HG02623 (cell line): ENCODE measurements around the gene KHDRBS1.
"Not testable (repeated sequence)": the region's sequence is repeated elsewhere in the genome, so short reads cannot be mapped to it uniquely, and the experiment has no call there.

Experiments
- ATAC-seq: cut with Tn5 transposase; IDR thresholded peaks from one replicate; pipeline ENCODE4 v1.9.1; 2021; ENCODE audit warnings: moderate library complexity; ENCODE audit not compliant: unreplicated experiment

Gene KHDRBS1, protein sequence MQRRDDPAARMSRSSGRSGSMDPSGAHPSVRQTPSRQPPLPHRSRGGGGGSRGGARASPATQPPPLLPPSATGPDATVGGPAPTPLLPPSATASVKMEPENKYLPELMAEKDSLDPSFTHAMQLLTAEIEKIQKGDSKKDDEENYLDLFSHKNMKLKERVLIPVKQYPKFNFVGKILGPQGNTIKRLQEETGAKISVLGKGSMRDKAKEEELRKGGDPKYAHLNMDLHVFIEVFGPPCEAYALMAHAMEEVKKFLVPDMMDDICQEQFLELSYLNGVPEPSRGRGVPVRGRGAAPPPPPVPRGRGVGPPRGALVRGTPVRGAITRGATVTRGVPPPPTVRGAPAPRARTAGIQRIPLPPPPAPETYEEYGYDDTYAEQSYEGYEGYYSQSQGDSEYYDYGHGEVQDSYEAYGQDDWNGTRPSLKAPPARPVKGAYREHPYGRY

DNA sequence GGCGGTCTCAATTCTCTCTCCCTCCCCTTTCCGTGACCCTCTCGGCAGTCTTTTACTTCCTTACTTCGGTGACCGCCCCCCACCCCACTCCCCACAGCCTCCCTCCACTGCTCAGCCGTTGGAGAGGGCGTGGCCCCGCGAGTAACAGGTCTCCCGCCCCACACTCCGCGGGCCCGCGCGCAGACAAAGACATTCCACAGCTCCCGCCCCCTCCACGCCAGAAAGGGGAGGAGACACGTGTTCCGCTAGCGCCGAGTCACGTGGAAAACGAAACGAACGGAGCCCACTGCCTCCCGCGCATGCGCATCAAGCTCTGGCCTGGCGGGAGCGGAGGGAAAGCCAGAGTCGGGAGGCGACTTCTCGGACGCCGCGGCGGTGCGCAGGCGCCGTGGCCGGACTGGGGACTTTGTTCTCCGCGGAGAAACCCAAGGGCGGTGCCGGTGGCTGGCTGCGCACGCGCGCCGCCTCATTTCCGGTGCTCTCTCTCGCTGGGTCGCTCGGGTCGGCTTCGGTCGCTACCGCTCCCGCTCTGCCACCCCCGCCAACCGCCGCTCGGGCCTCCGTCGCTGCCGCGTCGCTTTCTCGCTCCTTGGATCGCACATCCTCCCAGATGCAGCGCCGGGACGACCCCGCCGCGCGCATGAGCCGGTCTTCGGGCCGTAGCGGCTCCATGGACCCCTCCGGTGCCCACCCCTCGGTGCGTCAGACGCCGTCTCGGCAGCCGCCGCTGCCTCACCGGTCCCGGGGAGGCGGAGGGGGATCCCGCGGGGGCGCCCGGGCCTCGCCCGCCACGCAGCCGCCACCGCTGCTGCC is at the start of gene KHDRBS1:
Gene KHDRBS1 (plus strand): TSS at position 483 of the 813 bp plus-strand sequence. CDS start 128 bp downstream, at position 611.
- ATAC-seq: peak; percentile 76

DNA sequence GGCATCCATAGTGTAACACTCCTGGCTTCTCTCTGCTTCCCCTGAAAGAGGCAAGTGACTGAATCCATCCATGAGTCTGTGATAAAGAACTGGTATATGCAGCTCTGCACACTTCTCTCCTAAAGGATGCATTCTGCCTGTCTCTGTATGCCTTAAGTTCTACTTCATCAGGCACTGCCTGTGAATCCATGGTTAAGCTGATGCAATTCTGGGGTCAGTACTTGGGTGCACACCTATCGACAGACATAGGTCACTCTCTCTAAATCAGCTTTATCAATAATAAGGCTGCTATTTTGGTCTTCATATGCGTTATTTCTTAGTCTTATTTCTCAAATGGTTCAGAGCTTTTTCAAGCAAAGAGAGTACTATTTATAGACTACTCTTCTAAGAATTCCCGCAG is 42.8 kb upstream of the KHDRBS1 start:
- no peak for ATAC-seq

DNA sequence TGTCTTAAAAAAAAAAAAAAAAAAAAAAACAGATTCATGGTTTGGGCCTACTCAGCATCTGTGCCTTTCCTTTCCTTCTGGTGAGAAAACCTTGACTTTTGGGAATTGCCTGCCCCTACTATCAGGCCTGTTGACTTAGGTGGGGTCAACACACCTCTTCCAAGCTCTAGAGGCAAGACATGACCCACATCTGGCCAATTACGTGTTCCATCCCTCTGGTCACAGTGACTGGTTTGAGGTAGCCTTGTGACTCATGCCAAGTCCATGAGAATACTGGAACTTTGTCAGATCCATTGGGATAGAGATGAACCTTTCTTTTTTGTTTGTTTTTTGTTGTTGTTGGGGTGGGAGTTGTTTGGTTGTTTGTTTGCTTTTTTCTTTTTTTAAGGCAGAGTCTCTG is 37.3 kb upstream of the KHDRBS1 start:
- ATAC-seq: no peak

DNA sequence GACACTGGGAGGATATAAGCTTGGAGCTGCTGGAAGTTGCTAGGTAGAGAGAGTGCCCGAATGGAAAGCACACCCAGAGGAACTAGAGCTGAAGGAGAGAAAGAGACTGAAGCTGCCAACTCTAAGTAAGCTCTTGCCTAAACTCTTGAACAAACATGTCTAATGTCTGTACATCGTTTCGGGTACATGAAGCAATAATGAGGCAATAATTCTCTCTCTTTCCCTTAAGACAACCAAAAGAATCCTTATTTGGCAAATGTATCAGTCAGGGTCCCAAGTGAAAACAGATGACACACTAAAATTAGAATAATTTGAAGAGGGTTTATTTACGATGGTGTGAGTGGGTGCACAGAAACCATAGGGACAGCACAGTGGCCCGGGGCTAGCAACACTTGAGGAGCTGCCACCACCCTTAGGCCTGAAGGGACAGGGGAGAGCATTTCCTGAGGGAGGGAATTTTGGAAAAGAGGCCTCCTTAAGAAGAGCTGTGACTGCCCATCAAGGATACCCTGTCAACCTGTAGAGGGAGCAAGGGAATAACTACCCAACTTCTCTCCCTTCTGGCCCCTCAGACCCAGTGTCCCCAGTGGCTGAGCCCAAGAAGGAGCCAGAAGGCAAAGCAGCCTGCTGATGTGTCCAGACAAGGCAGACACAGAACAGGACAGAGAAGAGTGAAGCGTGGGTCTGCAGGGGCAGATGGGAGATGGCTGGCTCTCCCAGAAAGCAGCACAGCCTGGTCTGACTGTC is 36.1 kb upstream of the KHDRBS1 start:
- no peak for ATAC-seq

DNA sequence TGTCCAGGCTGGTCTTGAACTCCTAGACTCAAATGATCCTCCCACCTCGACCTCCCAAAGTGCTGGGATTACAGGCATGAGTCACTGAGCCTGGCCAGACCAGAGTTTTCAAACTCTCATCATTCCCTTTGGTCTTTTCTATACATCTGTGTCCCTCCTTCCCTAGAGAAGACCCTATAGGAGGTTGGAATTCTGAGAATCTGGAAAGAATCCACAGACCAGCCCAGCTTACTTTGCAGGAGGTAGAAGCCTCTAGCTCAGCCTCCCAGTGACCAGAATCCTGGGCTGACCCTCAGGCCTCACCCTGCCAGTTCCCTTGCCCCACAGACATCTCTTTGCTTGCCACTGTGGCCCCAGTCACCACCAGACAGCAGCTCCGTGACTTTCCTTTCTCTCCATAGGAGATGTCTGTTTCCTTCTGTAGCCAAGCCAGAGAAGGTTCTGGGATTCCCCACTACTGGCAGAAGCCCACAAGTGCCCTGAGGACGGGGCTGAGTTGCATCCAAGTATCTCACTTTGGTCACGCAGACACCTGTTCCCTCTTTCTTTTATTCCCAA is 34.7 kb upstream of the KHDRBS1 start:
- no peak for ATAC-seq

DNA sequence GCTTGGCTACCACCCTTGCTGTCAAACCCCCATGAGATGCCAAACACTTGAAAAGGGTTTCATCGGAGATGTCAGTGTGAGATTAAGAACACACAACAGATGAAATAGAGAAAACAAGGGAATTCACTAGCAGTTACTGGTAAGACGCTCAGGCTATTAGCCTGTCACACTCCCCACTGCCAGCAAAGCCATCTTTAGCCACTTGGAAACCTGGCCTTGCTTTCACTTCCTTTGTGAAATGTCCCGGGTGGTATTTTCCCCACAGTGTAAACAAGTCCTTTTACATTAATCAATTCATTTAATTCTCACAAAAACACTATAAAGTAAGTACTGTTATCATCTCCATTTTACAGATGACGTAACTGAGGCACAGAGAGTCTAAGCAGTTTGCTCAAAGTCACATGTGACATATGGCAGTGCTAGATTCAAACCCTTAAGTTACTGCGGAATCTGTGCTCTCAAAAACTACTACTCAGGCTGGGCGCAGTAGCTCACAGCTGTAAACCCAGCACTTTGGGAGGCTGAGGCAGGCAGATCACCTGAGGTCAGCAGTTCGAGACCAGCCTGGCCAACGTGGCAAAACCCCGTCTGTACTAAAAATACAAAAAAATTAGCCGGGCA is 32.7 kb upstream of the KHDRBS1 start:
- no peak for ATAC-seq

DNA sequence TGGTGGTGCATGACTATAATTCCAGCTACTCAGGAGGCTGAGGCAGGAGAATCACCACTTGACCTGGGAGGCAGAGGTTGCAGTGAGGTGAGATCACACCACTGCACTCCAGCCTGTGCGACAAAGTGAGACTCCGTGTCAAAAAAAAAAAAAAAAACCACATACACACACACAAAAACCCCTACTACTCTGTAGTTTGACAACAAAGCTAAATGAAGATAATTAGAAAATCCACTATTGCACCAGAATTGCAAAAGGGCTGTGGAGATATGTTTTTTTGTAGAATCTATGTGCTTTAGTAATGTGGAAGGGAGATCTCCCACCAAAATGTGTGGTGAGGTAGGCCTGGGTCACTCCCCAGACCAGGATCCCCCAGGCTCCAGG is 32.2 kb upstream of the KHDRBS1 start:
- no peak for ATAC-seq

DNA sequence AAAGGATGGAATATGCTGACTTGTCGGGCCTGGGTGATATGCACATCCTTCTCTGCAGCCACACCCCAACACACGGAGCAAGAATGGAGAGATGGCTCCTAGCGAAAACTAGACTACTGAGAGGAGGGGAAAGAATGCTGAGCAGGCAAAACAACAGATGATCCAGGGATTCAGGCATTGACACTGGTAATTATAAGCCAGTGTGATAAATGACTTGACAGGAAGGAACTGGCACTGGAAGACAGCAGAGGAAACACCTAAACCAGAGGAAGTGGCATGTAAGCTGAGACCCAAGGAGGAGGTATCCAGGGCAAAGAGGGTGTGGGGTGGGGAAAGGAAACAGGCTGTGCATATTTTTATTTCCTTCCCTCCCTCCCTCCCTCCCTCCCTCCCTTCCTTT is 31.7 kb upstream of the KHDRBS1 start:
- ATAC-seq: no peak

DNA sequence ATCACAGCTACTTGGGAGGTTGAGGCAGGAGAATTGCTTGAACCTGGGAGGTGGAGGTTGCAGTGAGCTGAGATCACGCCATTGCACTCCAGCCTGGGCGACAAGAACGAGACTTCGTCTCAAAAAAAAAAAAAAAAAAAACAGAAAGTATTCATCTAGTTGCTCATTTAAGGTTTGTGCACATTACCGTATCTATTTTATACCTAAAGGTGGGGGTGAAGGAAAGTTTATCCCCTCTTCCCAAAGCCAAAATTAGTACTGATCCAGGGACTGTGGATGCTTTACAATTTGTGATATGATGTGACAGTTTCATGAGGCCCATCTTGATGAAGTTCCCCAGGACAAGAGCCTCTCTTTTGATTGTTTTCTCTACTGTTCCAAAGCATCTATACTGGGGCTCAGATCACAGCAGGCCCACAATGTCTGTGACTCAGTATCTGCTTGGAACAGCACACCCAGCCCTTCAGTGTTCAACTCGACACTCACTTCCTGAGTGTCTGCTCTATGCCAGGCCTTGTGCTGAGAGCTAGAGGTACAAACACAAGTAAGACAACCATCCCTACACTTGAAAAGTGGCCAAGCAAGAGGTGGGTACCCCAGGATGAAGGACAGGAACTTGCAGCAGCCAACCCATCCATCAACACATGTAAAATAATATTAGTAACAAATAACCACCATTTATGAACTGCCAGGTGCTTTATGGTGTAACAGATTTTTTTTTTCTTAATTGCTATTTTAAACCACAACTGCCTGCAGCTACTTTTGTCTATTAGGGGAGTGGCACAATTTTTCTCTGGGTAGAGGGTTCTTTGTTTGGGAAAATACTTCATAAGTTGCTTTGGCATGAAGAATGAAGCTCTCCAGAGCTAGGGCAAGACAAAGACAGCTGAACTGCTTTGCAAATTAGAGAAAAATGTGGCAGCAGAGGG is 29.0 kb upstream of the KHDRBS1 start:
- no peak for ATAC-seq

DNA sequence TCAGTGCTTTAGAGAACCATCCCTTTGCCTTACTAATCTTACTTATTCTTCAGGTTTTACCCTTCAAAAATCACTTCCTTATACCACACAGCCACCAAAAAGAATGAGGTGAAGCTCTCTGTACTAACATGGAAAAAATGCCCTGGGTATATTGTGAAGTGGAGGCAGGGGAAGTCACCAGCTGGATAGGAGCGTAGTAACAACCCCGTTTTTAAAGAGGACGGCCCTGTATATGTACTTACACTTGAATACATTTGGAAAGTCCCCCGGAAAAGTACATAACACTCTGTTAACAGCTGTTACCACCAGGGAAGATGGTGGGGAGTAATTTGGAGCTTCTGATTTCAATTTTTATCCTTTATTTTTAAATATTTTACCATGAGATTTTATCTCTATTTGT is 28.2 kb upstream of the KHDRBS1 start:
- ATAC-seq: no peak

DNA sequence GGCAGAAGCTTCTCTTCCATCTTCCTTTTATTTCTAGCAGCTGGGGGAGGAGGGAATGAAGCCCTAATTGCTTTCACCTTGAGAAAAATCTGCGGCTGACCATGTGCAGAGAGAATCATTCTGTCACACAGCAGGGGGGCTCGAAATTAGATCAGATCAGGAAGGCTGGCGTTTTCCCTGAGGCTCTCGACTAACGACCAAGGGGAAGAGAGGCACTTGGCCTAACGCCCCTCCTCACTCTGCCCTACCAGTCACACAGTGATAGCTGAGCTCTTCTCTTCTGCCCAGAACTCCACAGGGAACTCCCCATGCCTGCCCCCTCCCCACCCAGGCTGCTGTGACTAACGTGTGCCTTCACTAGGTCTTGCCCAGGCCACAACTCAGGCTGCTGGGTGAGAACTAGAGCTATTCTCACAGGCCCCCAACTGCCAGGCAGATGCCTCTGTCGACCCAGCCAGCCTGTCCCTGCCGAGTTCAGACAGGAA is 26.5 kb upstream of the KHDRBS1 start:
- ATAC-seq: no peak

DNA sequence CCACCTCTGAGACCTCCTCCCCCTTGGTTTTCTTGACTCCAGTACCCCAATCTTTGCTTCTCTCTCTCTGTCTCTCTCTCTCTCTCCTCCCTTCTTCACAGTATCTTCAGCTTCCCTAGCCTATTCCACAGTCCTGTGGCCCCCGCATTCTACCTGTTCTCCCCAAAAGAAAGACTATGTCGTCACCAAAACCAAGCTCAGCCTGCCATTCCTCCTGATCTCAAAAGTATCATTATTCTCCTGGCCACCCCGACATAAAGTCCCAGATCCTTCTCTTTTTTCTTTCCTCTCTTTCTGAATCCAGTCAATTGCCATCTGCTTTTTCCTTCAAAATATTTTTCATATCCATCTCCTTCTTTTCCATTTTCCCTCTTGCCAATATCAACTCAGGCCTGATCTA is 23.7 kb upstream of the KHDRBS1 start:
- ATAC-seq: no peak

DNA sequence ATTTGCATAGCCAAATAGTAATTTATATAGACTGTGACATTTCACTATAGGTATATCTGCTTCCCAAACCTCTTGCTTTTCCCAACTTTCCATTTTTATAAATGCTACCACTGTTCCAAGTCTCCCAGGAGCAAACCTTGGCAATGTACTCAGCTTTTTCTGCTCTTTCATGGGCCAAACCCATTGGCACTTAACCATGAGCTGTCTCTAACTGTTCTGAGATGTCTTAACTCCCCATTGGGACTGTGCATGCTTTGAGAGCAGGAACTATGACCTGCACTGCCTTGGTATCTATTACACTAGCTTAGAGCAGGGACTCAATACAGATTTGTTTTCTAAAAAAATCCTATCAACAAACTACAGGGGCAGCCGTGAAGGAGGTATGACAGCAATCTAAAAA is 22.5 kb upstream of the KHDRBS1 start:
- ATAC-seq: no peak

DNA sequence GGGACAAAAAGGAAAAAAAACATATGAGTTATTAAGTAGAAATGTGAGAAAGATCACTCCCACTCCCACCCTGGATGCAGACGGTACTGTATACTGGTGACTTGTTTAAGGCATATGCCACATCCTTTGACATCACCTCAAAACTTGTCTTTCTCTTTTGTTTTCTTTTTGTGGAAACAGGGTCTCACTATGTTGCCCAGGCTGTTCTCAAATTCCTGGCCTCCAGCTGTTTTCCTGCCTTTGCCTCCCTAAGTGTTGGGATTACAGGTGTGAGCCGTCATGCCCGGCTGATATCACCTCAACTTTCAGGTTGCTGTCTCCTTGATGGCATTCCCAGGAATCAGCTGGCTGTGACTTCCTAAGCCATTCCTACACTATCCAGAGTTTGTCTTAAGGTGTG is 18.4 kb upstream of the KHDRBS1 start:
- no peak for ATAC-seq

DNA sequence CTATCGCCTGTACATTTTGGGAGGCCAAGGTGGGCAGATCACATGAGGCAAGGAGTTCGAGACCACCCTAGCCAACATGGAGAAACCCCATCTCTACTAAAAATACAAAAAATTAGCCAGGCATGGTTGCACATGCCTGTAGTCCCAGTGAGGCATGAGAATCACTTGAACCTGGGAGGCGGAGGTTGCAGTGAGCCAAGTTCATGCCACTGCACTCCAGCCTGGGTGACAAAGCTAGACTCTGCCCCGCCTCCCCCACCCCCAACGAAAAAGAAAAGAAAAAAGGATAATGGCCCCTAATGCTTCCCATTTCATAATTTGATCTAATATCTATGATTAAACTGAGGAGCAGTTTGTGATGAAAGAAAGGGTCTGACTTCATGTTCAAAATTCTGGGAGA is 17.5 kb upstream of the KHDRBS1 start:
- ATAC-seq: not testable (repeated sequence)

DNA sequence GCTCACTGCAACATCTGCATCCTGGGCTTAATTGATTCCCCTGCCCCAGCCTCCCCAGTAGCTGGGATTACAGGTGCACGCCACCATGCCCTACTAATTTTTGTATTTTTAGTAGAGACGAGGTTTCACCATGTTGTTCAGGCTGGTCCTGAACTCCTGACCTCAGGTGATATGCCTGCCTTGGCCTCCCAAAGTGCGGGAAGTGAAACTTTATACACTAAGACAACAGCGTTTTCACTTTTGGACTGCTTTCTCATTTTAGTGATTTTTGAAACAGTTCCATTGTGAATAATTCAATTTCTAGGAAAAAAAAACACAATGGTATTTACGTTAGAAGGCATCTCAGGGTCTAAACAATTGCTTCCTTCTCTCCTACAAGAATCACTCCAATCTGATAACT is 11.8 kb upstream of the KHDRBS1 start:
- no peak for ATAC-seq

DNA sequence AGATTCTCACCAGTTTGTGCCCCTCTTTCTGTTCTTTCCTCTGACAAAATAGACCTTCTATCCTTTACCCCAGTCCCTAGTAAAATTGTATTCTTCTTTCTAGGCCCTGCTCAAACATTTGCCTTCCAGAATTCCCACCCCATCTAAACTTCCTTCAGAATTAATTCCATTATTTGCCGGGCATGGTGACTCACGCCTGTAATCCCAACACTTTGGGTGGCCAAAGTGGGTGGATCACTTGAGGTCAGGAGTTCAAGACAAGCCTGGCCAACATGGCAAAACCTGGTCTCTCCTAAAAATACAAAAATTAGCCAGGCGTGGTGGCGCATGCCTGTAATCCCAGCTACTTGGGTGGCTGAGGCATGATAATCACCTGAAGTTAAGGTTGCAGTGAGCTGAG is 11.4 kb upstream of the KHDRBS1 start:
- not testable (repeated sequence) for ATAC-seq

DNA sequence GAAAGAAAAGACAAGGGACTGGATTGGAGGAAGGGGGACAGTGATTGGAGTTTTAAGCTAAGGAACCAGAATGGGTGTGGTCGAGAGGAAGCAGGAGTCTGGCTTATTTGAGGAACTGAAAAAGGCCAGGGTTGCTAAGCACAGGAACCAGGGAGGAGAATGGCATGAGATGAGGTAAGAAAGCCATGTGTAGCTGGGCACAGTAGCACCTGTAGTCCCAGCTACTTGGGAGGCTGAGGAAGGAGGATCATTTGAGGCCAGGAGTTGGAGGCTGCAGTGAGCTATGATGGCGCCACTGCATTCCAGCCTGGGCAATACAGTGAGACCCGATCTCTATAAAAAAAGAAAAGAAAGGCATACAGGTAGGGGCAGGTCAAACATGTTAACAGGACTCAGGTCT is 8.1 kb upstream of the KHDRBS1 start:
- no peak for ATAC-seq

DNA sequence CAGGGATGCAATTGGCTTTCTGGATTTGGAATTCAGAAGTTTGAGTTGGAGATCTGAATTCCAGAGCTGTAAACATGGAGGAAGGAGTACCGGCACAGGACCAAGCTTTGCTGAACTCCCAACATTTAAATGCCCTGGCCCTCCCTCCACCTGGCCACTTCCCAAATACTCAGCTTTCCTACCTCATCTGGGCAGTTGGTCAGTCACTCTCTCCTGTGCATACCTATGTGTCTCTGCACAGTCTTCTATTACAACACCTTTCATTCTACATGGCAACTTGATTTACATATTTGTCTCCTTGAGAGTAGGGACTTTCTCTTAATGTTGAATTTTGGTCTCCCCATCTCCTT is 6.1 kb upstream of the KHDRBS1 start:
- no peak for ATAC-seq

DNA sequence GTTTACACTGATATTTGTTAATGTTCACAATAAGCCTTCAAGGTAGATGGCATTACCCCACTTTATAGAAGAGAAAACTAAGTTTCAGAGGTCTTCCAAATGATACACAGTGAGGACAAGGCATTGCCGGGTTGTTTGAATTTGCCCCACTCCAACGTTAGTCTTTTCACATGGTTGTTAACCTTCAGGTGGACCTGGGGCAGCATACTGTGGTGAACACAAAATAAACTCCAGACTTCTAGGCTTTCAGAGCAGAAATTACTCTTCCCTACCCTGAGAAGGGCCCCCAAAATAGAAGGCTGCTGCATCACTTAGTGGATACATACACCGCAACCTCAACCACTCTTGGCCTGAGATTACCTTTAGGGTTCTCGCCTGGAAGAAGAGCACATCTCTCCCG is 3.4 kb upstream of the KHDRBS1 start:
- no peak for ATAC-seq
